ENCODE data around the gene MORF4L1. TPM values are rescaled to one million over a fixed set of nuclear protein-coding genes. Genes with fewer than 3 reads are reported as not detected.

MORF4L1 gene
- total RNA-seq, 1 experiment from 2014 or later, result 503 TPM

DNA sequence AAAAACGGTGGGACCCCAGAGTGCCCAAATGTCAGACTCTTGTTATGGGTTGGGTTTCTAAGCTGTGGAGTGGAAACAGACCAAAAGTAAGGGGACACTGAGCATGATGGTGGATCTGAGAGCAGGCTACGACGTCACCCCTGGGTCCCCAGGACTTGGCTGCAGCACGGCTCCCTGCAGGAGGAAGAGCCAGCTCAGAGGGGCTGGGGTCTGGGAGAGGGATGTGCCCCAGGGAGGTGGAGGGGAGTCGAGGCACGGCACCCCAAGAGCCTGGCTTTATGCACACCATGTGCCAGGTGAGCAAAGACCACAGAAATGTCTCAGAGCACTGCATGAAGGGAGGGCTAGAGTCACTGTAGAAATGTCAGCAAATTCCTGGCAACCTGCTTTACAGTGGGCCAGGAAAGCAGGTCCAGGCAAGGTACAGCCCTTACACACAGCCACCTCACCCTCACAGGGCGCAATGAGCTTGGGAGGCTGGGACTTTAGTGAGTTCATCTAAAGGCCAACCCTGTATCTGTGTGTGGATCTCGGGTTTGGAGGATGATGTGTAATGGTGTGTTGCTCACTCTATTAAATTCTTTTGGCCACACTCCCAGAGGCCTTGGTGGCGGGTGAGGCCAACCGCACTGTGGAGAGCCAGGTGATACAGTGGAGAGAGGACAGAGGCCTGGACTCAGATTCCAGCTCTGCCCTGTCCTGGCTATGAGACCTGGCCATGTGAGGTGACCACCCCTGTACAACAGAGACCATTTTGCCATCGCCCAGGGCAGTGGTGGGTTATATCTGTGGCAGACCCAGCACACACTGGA is 58.1 kb downstream of the MORF4L1 start (continued):
- TF ChIP-seq, protein P1, sequence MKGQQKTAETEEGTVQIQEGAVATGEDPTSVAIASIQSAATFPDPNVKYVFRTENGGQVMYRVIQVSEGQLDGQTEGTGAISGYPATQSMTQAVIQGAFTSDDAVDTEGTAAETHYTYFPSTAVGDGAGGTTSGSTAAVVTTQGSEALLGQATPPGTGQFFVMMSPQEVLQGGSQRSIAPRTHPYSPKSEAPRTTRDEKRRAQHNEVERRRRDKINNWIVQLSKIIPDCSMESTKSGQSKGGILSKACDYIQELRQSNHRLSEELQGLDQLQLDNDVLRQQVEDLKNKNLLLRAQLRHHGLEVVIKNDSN (CRISPR knock-in tag; IDR thresholded peaks at IDR 0.05), result no peak
- TF ChIP-seq, protein P2, sequence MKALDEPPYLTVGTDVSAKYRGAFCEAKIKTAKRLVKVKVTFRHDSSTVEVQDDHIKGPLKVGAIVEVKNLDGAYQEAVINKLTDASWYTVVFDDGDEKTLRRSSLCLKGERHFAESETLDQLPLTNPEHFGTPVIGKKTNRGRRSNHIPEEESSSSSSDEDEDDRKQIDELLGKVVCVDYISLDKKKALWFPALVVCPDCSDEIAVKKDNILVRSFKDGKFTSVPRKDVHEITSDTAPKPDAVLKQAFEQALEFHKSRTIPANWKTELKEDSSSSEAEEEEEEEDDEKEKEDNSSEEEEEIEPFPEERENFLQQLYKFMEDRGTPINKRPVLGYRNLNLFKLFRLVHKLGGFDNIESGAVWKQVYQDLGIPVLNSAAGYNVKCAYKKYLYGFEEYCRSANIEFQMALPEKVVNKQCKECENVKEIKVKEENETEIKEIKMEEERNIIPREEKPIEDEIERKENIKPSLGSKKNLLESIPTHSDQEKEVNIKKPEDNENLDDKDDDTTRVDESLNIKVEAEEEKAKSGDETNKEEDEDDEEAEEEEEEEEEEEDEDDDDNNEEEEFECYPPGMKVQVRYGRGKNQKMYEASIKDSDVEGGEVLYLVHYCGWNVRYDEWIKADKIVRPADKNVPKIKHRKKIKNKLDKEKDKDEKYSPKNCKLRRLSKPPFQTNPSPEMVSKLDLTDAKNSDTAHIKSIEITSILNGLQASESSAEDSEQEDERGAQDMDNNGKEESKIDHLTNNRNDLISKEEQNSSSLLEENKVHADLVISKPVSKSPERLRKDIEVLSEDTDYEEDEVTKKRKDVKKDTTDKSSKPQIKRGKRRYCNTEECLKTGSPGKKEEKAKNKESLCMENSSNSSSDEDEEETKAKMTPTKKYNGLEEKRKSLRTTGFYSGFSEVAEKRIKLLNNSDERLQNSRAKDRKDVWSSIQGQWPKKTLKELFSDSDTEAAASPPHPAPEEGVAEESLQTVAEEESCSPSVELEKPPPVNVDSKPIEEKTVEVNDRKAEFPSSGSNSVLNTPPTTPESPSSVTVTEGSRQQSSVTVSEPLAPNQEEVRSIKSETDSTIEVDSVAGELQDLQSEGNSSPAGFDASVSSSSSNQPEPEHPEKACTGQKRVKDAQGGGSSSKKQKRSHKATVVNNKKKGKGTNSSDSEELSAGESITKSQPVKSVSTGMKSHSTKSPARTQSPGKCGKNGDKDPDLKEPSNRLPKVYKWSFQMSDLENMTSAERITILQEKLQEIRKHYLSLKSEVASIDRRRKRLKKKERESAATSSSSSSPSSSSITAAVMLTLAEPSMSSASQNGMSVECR (CRISPR knock-in tag; IDR thresholded peaks at IDR 0.05; ENCODE audit: borderline replicate concordance), result no peak
- no peak for TF ChIP-seq TP53 (CRISPR knock-in tag; IDR thresholded peaks at IDR 0.05)
- no peak for TF ChIP-seq MXD4 (CRISPR knock-in tag; IDR thresholded peaks at IDR 0.05; ENCODE audit: borderline replicate concordance)

DNA sequence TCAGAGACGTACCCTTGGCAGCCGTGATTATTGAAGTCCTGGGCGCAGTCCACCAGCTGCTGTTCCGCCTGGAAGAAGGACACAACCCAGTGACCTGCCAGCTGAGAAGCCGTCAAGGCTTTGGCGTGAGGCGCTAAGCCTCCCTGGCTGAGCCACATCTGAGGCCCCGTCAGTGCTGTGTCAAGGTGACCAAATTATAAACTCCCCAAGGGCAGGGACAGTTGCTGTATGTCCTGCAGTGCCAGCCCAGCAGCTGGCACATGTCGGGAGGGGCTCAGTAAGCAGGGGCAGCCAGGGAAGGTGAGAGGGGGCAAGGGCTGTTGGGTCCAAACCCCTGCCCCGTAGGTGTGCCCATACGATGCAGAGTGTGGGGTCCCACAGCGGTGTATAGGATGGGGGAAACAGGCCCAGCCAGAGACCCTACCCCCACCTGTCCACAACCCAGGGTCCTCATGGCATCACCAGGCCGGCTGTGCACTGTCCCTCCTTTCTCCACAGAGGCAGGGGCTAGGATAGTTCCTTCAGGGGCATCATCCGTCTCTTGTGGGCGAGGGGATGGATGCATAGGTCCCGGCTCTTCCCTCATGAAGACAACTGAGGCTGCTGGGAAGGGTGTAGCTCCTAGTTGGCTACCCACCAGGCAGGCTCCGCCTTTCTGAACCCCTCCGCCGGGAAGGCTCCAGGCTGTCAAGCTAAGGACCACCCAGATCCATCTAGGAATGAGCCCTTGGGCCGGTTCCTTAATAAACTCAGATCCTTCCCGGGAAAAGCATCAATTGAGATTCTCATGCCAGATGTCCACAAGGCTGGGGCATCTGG is 59.0 kb downstream of the MORF4L1 start:
- H3K27me3 Mint-ChIP-seq (ENCODE audit: low read depth), result no peaks in the 10 kb centered on the region
- H3K9me3 Mint-ChIP-seq, result no peaks in the 10 kb centered on the region
- no peak overlapping the region for H3K4me3 Mint-ChIP-seq
- ATAC-seq (no peak), DNase-seq (ENCODE audit: low spot score) (no peak)
- peaks cover 6% of the 10 kb centered on the region for H3K36me3 Mint-ChIP-seq
- ChIA-PET CTCF (interaction anchor here (0.6 to 1.2 kb wide), 2 partner anchors 48 to 107 kb away, joined by 3 read pairs; no protein-coding TSS in a partner anchor), POLR2A (no interaction called here)
- TF ChIP-seq GTF2I (CRISPR knock-in tag; conservative IDR thresholded peaks at IDR 0.05), result no peak
- TF ChIP-seq, protein P3, sequence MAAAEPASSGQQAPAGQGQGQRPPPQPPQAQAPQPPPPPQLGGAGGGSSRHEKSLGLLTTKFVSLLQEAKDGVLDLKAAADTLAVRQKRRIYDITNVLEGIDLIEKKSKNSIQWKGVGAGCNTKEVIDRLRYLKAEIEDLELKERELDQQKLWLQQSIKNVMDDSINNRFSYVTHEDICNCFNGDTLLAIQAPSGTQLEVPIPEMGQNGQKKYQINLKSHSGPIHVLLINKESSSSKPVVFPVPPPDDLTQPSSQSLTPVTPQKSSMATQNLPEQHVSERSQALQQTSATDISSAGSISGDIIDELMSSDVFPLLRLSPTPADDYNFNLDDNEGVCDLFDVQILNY (CRISPR knock-in tag; IDR thresholded peaks at IDR 0.05), result no peak
- TF ChIP-seq, protein P4, sequence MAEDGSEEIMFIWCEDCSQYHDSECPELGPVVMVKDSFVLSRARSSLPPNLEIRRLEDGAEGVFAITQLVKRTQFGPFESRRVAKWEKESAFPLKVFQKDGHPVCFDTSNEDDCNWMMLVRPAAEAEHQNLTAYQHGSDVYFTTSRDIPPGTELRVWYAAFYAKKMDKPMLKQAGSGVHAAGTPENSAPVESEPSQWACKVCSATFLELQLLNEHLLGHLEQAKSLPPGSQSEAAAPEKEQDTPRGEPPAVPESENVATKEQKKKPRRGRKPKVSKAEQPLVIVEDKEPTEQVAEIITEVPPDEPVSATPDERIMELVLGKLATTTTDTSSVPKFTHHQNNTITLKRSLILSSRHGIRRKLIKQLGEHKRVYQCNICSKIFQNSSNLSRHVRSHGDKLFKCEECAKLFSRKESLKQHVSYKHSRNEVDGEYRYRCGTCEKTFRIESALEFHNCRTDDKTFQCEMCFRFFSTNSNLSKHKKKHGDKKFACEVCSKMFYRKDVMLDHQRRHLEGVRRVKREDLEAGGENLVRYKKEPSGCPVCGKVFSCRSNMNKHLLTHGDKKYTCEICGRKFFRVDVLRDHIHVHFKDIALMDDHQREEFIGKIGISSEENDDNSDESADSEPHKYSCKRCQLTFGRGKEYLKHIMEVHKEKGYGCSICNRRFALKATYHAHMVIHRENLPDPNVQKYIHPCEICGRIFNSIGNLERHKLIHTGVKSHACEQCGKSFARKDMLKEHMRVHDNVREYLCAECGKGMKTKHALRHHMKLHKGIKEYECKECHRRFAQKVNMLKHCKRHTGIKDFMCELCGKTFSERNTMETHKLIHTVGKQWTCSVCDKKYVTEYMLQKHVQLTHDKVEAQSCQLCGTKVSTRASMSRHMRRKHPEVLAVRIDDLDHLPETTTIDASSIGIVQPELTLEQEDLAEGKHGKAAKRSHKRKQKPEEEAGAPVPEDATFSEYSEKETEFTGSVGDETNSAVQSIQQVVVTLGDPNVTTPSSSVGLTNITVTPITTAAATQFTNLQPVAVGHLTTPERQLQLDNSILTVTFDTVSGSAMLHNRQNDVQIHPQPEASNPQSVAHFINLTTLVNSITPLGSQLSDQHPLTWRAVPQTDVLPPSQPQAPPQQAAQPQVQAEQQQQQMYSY (CRISPR knock-in tag; IDR thresholded peaks at IDR 0.05), result no peak
- TF ChIP-seq, protein P5, sequence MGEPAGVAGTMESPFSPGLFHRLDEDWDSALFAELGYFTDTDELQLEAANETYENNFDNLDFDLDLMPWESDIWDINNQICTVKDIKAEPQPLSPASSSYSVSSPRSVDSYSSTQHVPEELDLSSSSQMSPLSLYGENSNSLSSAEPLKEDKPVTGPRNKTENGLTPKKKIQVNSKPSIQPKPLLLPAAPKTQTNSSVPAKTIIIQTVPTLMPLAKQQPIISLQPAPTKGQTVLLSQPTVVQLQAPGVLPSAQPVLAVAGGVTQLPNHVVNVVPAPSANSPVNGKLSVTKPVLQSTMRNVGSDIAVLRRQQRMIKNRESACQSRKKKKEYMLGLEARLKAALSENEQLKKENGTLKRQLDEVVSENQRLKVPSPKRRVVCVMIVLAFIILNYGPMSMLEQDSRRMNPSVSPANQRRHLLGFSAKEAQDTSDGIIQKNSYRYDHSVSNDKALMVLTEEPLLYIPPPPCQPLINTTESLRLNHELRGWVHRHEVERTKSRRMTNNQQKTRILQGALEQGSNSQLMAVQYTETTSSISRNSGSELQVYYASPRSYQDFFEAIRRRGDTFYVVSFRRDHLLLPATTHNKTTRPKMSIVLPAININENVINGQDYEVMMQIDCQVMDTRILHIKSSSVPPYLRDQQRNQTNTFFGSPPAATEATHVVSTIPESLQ (CRISPR knock-in tag; IDR thresholded peaks at IDR 0.05), result no peak
- peaks cover 2% of the 10 kb centered on the region; the same call in 1 of the 2 replicates for H3K4me1 Mint-ChIP-seq
- H3K27ac Mint-ChIP-seq, result no peak overlapping the region
